Right cardiac atrium (tissue), 5 donors: ENCODE measurements around the gene TTLL12. TPM values are rescaled to one million over a fixed set of nuclear protein-coding genes. Genes with fewer than 3 reads are reported as not detected.
"Not testable (repeated sequence)": the region's sequence is repeated elsewhere in the genome, so short reads cannot be mapped to it uniquely, and the experiment has no call there.

ENCODE experiments used
- ATAC-seq, 2 donors: fragments of 200-7000 bp; cut with Tn5 transposase; one replicate each; pipeline versions ENCODE4 v1.8.0 to v1.9.1; 2020; ENCODE audit warnings: moderate library complexity in 2 of 2, mild to moderate bottlenecking in 1 of 2
- DNase-seq, 3 donors: peaks; one replicate each; pipeline ENCODE4 v3.0.0-alpha.2; 2020
- H3K27ac ChIP-seq: one replicate; pipeline ENCODE4 v1.5.1; 2013; ENCODE audit warnings: mild to moderate bottlenecking, low read length, control low read depth, moderate library complexity
- H3K27me3 ChIP-seq: one replicate; pipeline ENCODE4 v1.6.1; 2013; ENCODE audit not compliant: control insufficient read depth, insufficient read depth
- H3K4me1 ChIP-seq: one replicate; pipeline ENCODE4 v1.6.1; 2013; ENCODE audit warnings: low read length; ENCODE audit not compliant: control insufficient read depth, insufficient read depth
- H3K4me3 ChIP-seq: one replicate; pipeline ENCODE4 v1.5.1; 2013; ENCODE audit warnings: low read length, control low read depth
- H3K9me3 ChIP-seq: one replicate; pipeline ENCODE4 v1.6.1; 2013; ENCODE audit warnings: low read length; ENCODE audit not compliant: control insufficient read depth
- WGBS: extraction: QIAGEN DNeasy Blood & Tissue Kit; methylation state at CpG from one replicate; pipeline ENCODE4 v1.1.7; 2013; 5-methylcytosine and 5-hydroxymethylcytosine counted together
- intact Hi-C, 4 donors: fragments of 100-400 bp; cut with DNase I; formaldehyde crosslinking; loops; one replicate each; pipeline versions ENCODE4 v1.11.0 to v1.14.0; 2022 to 2023
- polyA plus RNA-seq: library from polyadenylated mRNA; stranded (reverse); fragments of 200-250 nt; gene quantifications from one replicate; pipeline ENCODE4 v1.2.3, GENCODE V29; 2013
- total RNA-seq, 4 donors: library from RNA; stranded (reverse); fragmentation: NEBNext Ultra II Directional; extraction: Animal tissue kit (Norgen Biotek cat#: 25700); gene quantifications; one replicate each; pipeline ENCODE4 v1.2.1, GENCODE V29; 2021
- donor health status: healthy with polysubstance abuse.
- donor health status: DM: no; HTN: yes; CAD: no.
- donor health status: DM: no; HTN: no; CAD: no.
- donor health status: DM: no; HTN: yes; CAD: no; lungs with severe emphysema.
- donor health status: DM: yes; HTN: yes; CAD: no.

The TTLL12 gene
- total and polyA plus RNA-seq, 5 donors, result 6.9 to 11.0 (median 10.1) TPM

- WGBS, result 52% methylated on average over 6 of the region's 6 CpGs
- H3K27ac ChIP-seq, result no peak overlapping the region
- H3K27me3 ChIP-seq, result no peaks in the 10 kb centered on the region
- no peaks in the 10 kb centered on the region for H3K9me3 ChIP-seq
- ATAC-seq (no peak), DNase-seq (peak in 1 of 3 donors; percentile 66)
- intact Hi-C loops, result no loop called here
- H3K4me3 ChIP-seq, result no peak overlapping the region
- H3K4me1 ChIP-seq, result peaks cover 6% of the 10 kb centered on the region
Observed at GRCh38 chr22:43148581-43148980, 38.4 kb downstream of the TTLL12 start.

- no peak for ATAC-seq
- Histone ChIP-seq H3K27me3 (no peaks in the 10 kb centered on the region), H3K4me1 (peaks cover 6% of the 10 kb centered on the region), H3K4me3 (no peak overlapping the region), H3K9me3 (no peaks in the 10 kb centered on the region), H3K27ac (no peak overlapping the region)
- DNase-seq, result peak in 1 of 3 donors; percentile 69
- 56% methylated on average over 8 of the region's 8 CpGs for WGBS
- intact Hi-C loops, result no loop called here
Observed at GRCh38 chr22:43147821-43148220, 39.1 kb downstream of the TTLL12 start.

DNA sequence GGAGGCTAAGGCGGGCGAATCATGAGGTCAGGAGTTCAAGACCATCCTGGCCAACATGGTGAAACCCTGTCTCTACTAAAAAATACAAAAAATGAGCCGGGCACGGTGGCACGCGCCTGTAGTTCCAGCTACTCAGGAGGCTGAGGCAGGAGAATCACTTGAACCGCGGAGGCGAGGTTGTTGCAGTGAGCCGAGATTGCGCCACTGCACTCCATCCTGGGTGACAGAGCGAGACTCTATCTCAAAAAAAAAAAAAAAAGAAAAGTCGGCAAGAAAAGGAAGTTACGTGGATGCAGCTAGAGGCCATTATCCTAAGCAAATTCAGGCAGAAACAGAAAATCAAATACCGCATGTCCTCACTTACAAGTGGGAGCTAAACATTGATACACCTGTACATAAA is 40.6 kb downstream of the TTLL12 start:
- 80% methylated on average over 15 of the region's 15 CpGs for WGBS
- H3K9me3 ChIP-seq, H3K4me1 ChIP-seq, H3K4me3 ChIP-seq, intact Hi-C loops, H3K27me3 ChIP-seq, ATAC-seq, H3K27ac ChIP-seq: not testable (repeated sequence)
- peak in 1 of 3 donors; percentile 63 for DNase-seq

GRCh38 chr22:43145371-43145770 is 41.6 kb downstream of the TTLL12 start:
- 91% methylated on average over 8 of the region's 8 CpGs for WGBS
- H3K27ac ChIP-seq, ATAC-seq, H3K4me3 ChIP-seq, intact Hi-C loops, H3K9me3 ChIP-seq, DNase-seq, H3K4me1 ChIP-seq, H3K27me3 ChIP-seq: not testable (repeated sequence)

DNA sequence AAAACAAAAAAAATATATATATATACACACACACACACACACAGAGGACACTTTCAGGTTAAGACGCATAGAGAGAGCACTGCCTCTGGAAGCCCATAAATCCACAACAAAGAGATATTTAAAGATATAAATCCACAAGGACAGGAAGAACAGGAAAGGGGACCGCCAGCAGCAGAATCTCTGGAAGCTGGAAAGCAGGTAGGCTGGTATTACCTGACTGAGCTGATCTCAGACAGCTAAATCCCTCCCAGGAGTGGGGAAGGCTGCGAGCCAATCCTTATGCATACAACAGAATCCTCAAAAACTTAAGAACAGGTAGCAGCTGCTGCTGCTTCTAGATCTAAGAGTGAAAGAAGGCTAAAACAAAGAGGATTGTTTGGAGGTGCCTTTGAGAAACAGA is 42.0 kb downstream of the TTLL12 start:
- DNase-seq (no peak), ATAC-seq (no peak)
- WGBS, result 85% methylated on average over 3 of the region's 3 CpGs
- Histone ChIP-seq H3K27me3 (no peaks in the 10 kb centered on the region), H3K27ac (no peak overlapping the region), H3K4me3 (no peak overlapping the region), H3K4me1 (no peaks in the 10 kb centered on the region), H3K9me3 (no peaks in the 10 kb centered on the region)
- intact Hi-C loops, result no loop called here

DNA sequence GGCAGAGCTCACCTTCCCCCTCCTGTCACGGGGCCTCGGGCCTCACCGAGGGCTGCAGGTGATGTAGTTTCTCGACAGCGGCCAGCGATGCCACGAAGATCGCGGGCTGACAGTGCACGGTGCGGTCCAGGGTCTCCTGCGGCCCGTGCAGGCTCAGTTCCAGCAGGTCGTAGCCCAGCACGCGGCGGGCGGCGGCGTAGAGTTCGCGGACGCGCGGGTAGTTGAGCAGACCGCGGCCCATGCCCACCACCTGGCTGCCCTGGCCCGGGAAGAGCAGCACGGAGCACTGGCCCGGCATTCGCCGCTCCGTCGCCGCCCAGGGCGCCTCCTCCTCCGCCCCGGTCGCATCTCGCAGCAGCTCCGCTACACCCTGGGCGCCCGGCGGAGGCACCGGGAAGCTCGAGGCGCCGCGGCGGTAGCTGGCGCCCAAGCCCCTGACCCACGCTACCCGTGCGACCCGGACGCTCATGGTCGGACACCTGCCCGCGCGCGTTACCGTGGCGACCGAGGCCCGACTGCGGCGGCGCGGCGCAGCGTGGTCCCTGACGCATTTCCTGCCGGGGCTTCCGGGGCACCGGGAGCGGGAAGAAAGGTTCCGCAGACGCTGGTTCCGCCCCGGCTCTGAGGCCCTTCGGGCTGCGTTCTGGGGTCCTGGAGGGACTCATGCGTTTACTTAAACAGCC is 43.9 kb downstream of the TTLL12 start, which contains the start of gene MCAT:
TSS of gene MCAT (minus strand) at position 519 of the 683 bp plus-strand sequence. CDS start at position 469, 50 bp downstream.
- H3K9me3 ChIP-seq, result no peaks in the 10 kb centered on the region
- intact Hi-C loops, result no loop called here
- no peaks in the 10 kb centered on the region for H3K27me3 ChIP-seq
- DNase-seq (peak; percentile 88 to 94 (median 94)), ATAC-seq (peak; percentile 93 to 94)
- no peaks in the 10 kb centered on the region for H3K4me1 ChIP-seq
- H3K4me3 ChIP-seq, result peak within 1 kb of the TSS; percentile 54
- under 1% methylated on average over 83 of the region's 83 CpGs for WGBS
- peak within 1 kb of the TSS; percentile 17 for H3K27ac ChIP-seq

- DNase-seq (no peak), ATAC-seq (peak in 1 of 2 donors; percentile 7)
- Histone ChIP-seq H3K9me3 (no peaks in the 10 kb centered on the region), H3K27me3 (no peaks in the 10 kb centered on the region), H3K27ac (no peak overlapping the region), H3K4me1 (peaks cover 2% of the 10 kb centered on the region), H3K4me3 (no peak overlapping the region)
- 62% methylated on average over 10 of the region's 10 CpGs for whole genome bisulfite sequencing
- intact Hi-C loops, result no loop called here
Observed at GRCh38 chr22:43136801-43137200, 50.1 kb downstream of the TTLL12 start.

DNA sequence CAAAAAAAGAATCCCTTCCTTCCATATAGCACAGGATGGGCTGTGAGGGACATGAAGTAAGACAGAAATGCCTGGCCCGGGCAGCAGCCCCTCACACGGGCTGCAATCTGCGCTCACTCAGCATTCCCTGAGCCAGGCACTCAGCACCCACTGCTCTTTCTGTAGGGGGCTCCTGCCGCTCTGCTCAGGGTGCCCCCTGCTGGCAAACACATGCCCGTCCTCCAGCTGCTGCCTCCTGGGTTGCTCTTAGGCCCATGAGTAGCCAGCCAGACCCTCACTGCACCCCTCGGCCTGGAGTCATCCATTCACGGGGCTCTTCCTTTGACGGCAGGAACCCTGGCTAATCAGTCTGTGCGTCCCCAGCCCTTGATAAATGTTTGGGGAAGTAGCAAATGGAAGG is 50.7 kb downstream of the TTLL12 start:
- ATAC-seq (peak; percentile 54 to 68), DNase-seq (peak in 2 of 3 donors; percentile 69 to 76)
- Histone ChIP-seq H3K4me3 (no peak overlapping the region), H3K4me1 (peaks cover 8% of the 10 kb centered on the region), H3K9me3 (no peaks in the 10 kb centered on the region), H3K27me3 (no peaks in the 10 kb centered on the region), H3K27ac (no peak overlapping the region)
- intact Hi-C loops, result no loop called here
- 27% methylated on average over 9 of the region's 9 CpGs for WGBS

- H3K27ac ChIP-seq, result no peak overlapping the region
- intact Hi-C loops, result no loop called here
- DNase-seq (no peak), ATAC-seq (no peak)
- H3K27me3 ChIP-seq, result no peaks in the 10 kb centered on the region
- H3K9me3 ChIP-seq, result no peaks in the 10 kb centered on the region
- 85% methylated on average over 5 of the region's 5 CpGs for WGBS
- no peak overlapping the region for H3K4me3 ChIP-seq
- H3K4me1 ChIP-seq, result peaks cover 9% of the 10 kb centered on the region
Observed at GRCh38 chr22:43135565-43135964, 51.4 kb downstream of the TTLL12 start.

GRCh38 chr22:43134553-43134952 is 52.4 kb downstream of the TTLL12 start:
- H3K27me3 ChIP-seq, result no peaks in the 10 kb centered on the region
- ATAC-seq (no peak), DNase-seq (no peak)
- peaks cover 9% of the 10 kb centered on the region for H3K4me1 ChIP-seq
- H3K4me3 ChIP-seq, result no peak overlapping the region
- intact Hi-C loops, result no loop called here
- no peaks in the 10 kb centered on the region for H3K9me3 ChIP-seq
- 98% methylated on average over 4 of the region's 4 CpGs for WGBS
- no peak overlapping the region for H3K27ac ChIP-seq

DNA sequence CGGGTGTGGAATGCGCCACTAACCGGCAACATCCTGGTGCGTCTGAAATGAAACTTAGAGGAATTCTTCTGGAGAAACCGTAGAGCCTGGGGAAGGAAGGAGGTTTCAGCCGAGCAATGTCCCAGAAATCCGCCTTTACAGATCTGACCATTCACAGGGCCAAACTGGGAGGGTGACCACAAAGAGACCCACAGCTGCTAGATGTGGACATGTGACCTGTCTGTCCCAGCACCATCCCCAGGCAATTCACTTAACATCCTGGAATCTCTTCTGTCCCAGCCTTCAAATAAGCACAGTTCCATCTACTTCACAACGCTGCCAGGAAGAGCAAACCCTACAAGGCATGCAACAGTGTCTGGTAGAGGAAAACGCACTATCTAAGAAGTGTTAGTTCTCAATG is 53.5 kb downstream of the TTLL12 start:
- WGBS, result 90% methylated on average over 9 of the region's 9 CpGs
- no peak for DNase-seq
- Histone ChIP-seq H3K9me3 (no peaks in the 10 kb centered on the region), H3K4me3 (no peak overlapping the region), H3K4me1 (peaks cover 9% of the 10 kb centered on the region), H3K27ac (no peak overlapping the region), H3K27me3 (no peaks in the 10 kb centered on the region)
- no peak for ATAC-seq
- intact Hi-C loops, result no loop called here
